Parathyroid adenoma (tissue), 2 donors: ENCODE data around the gene PLXNA2.

Experiments used
- H2AFZ ChIP-seq: fragments of 300-600 bp; sonication (generic); one replicate; pipeline ENCODE4 v1.7.0; 2017; ENCODE audit warnings: antibody characterized with exemption, mild to moderate bottlenecking
- H3K27ac ChIP-seq: fragments of 300-600 bp; sonication (generic); one replicate; pipeline ENCODE4 v1.7.0; 2017
- H3K27me3 ChIP-seq: fragments of 300-600 bp; sonication (generic); one replicate; pipeline ENCODE4 v1.7.0; 2017; ENCODE audit warnings: low read length; ENCODE audit not compliant: control insufficient read depth, insufficient read depth
- H3K36me3 ChIP-seq: fragments of 300-600 bp; sonication (generic); one replicate; pipeline ENCODE4 v1.7.0; 2017; ENCODE audit warnings: low read length; ENCODE audit not compliant: control insufficient read depth, insufficient read depth
- H3K4me1 ChIP-seq: fragments of 300-600 bp; sonication (generic); one replicate; pipeline ENCODE4 v1.7.0; 2017; ENCODE audit warnings: control low read depth
- H3K4me2 ChIP-seq: fragments of 300-600 bp; sonication (generic); one replicate; pipeline ENCODE4 v1.7.0; 2017; ENCODE audit warnings: low read length
- H3K4me3 ChIP-seq: fragments of 300-600 bp; sonication (generic); one replicate; pipeline ENCODE4 v1.7.0; 2017; ENCODE audit warnings: low read depth, low read length
- H3K79me2 ChIP-seq: fragments of 300-600 bp; sonication (generic); one replicate; pipeline ENCODE4 v1.7.0; 2017; ENCODE audit warnings: control low read depth
- H3K9ac ChIP-seq: fragments of 300-600 bp; sonication (generic); one replicate; pipeline ENCODE4 v1.7.0; 2017; ENCODE audit warnings: mild to moderate bottlenecking
- H3K9me3 ChIP-seq: fragments of 300-600 bp; sonication (generic); one replicate; pipeline ENCODE4 v1.7.0; 2017; ENCODE audit warnings: low read length; ENCODE audit not compliant: control insufficient read depth
- TF ChIP-seq, protein P1 (sequence below): fragments of 300-600 bp; sonication (generic); IDR thresholded peaks from one replicate; pipeline ENCODE4 v1.7.0; 2017; ENCODE audit warnings: antibody characterized with exemption, mild to moderate bottlenecking
- donor health status: primary hyperparathyroidism.

Gene PLXNA2

DNA sequence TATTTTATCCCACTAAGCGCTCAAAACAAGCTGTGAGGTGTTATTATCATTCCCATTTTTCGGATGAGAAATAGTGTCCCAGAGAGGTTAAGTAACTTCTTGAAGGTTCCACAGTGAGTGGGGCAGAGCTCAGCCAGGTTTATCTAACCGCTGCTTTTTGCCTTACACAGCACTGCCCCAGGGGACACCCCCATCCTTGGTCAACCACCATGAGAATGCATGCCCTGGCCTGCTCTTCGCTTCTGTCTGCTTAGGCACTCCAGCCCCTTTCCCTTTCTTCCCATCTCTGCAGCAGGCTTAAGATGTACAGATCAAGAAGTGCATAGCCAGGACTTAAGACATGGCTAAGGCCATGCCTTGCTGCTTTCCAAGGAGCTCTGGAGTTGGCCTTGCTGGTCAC lies 174.3 kb downstream of the PLXNA2 start:
- Histone ChIP-seq H3K79me2 (no peaks in the 10 kb centered on the region), H3K9me3 (no peaks in the 10 kb centered on the region), H3K9ac (no peak overlapping the region), H3K27ac (no peak overlapping the region), H3K27me3 (no peaks in the 10 kb centered on the region), H3K4me3 (no peak overlapping the region), H2AFZ (no peak overlapping the region), H3K4me1 (no peaks in the 10 kb centered on the region), H3K36me3 (no peaks in the 10 kb centered on the region), H3K4me2 (no peak overlapping the region)
- TF ChIP-seq, protein P1, sequence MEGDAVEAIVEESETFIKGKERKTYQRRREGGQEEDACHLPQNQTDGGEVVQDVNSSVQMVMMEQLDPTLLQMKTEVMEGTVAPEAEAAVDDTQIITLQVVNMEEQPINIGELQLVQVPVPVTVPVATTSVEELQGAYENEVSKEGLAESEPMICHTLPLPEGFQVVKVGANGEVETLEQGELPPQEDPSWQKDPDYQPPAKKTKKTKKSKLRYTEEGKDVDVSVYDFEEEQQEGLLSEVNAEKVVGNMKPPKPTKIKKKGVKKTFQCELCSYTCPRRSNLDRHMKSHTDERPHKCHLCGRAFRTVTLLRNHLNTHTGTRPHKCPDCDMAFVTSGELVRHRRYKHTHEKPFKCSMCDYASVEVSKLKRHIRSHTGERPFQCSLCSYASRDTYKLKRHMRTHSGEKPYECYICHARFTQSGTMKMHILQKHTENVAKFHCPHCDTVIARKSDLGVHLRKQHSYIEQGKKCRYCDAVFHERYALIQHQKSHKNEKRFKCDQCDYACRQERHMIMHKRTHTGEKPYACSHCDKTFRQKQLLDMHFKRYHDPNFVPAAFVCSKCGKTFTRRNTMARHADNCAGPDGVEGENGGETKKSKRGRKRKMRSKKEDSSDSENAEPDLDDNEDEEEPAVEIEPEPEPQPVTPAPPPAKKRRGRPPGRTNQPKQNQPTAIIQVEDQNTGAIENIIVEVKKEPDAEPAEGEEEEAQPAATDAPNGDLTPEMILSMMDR: no peak

DNA sequence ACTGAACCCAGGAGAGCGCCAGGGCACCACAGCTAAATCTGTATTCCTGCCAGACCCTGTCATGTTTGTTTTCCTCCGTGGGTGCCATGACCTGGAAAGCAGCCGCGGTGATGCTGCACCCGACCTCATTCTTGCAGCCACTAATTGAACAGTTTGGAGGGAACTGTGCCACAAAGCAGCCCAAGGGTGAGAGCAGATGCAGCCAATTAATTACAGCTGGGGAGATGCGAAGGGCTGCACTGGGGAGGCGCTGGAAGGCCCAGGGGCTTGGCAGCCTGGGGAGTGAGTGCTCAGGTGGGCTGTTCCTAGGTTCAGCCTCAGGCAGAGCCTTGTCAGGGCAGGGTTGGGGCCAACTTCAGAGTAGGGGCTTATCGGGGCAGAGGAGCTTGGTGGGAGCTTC lies 174.9 kb downstream of the PLXNA2 start:
- H3K4me2 ChIP-seq: no peak overlapping the region
- H2AFZ ChIP-seq: no peak overlapping the region
- no peaks in the 10 kb centered on the region for H3K27me3 ChIP-seq
- H3K4me1 ChIP-seq: no peaks in the 10 kb centered on the region
- H3K9me3 ChIP-seq: no peaks in the 10 kb centered on the region
- TF ChIP-seq, protein P1: no peak
- H3K4me3 ChIP-seq: no peak overlapping the region
- no peak overlapping the region for H3K27ac ChIP-seq
- no peaks in the 10 kb centered on the region for H3K36me3 ChIP-seq
- no peak overlapping the region for H3K9ac ChIP-seq
- no peaks in the 10 kb centered on the region for H3K79me2 ChIP-seq

DNA sequence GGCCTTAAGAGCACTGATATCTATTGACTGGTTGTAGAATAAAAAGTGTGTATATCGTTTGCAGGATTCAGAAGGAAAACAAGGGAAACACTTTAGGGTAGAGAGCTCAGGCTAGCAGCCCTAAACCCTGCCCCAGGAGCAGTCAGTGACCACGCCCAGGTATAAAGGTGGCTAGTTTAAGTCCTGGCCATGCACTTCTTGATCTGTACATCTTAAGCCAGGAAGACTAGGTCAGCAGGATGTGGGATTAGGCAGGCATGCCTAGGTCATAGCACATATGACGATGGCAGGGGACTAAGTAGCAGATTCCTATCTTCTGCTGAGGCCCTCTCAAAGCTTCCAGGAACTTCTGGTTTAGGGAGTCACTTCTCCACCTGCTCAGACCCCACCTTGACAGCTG lies 175.3 kb downstream of the PLXNA2 start:
- TF ChIP-seq, protein P1: no peak
- H3K36me3 ChIP-seq: no peaks in the 10 kb centered on the region

DNA sequence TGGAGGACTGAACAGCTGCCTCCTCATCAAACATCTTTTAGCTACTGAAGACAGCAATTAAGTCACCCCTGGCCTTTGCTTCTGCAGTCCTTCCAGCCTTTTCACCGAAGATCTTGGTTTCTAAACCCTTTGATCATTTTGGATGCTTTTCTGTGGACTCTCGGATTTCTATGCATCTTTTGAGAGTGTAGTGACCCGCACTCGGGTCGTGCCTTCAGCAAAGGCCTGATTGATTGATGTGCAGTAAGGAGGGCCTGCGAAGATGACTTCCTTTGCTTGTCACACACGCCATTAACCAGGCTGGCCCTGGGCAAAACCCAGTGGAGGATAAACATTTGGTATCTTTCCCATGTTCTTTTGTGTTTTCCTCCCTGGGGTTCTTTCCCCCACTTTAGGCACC lies 175.8 kb downstream of the PLXNA2 start:
- Histone ChIP-seq H3K9me3 (no peaks in the 10 kb centered on the region), H3K4me1 (no peaks in the 10 kb centered on the region), H3K4me2 (no peak overlapping the region), H3K4me3 (no peak overlapping the region), H3K27ac (no peak overlapping the region), H3K79me2 (no peaks in the 10 kb centered on the region), H3K27me3 (no peaks in the 10 kb centered on the region), H2AFZ (no peak overlapping the region), H3K36me3 (no peaks in the 10 kb centered on the region), H3K9ac (no peak overlapping the region)
- TF ChIP-seq, protein P1: no peak

More for the DNA sequence above, 175.3 kb downstream of the PLXNA2 start:
- no peak overlapping the region for H3K4me3 ChIP-seq
- H3K9ac ChIP-seq: no peak overlapping the region
- no peak overlapping the region for H2AFZ ChIP-seq
- H3K27me3 ChIP-seq: no peaks in the 10 kb centered on the region
- H3K4me2 ChIP-seq: no peak overlapping the region
- H3K27ac ChIP-seq: no peak overlapping the region
- no peaks in the 10 kb centered on the region for H3K4me1 ChIP-seq
- H3K79me2 ChIP-seq: no peaks in the 10 kb centered on the region
- no peaks in the 10 kb centered on the region for H3K9me3 ChIP-seq

DNA sequence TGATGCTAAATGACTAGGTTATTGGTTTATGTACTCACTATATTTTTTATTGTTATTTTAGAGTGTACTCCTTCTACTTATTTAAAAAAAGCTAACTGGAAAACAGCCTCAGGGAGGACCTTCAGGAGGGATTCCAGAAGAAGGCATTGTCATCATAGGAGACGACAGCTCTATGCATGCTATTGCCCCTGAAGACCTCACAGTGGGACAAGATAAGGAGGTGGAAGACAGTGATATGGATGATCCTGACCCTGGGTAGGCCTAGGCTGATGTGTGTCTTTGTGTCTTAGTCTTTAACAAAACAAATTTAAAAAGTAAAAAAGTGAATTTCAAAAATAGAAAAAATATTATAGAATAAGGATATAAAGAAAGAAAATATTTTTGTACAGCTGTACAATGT lies 177.6 kb downstream of the PLXNA2 start:
- H3K4me2 ChIP-seq: no peak overlapping the region
- no peak overlapping the region for H3K27ac ChIP-seq
- H3K36me3 ChIP-seq: no peaks in the 10 kb centered on the region
- no peak overlapping the region for H3K4me3 ChIP-seq
- H3K9me3 ChIP-seq: no peaks in the 10 kb centered on the region
- no peaks in the 10 kb centered on the region for H3K27me3 ChIP-seq
- TF ChIP-seq, protein P1: no peak
- H3K9ac ChIP-seq: no peak overlapping the region
- H3K4me1 ChIP-seq: no peaks in the 10 kb centered on the region
- no peaks in the 10 kb centered on the region for H3K79me2 ChIP-seq
- no peak overlapping the region for H2AFZ ChIP-seq
